HepG2 (cell line): ENCODE measurements around the gene COA3. TPM values are rescaled to one million over a fixed set of nuclear protein-coding genes. Genes with fewer than 3 reads are reported as not detected.

Source experiments
- AKAP8 ChIP-seq: sonication (generic); formaldehyde crosslinking; IDR thresholded peaks from 2 replicates; pipeline ENCODE4 v1.5.1; 2020; ENCODE audit warnings: mild to moderate bottlenecking, missing genetic modification reagents
- BRCA1 ChIP-seq: sonication (generic); formaldehyde crosslinking; IDR thresholded peaks from 2 replicates; pipeline ENCODE4 v1.4.0; 2020; ENCODE audit warnings: missing genetic modification reagents
- ISX ChIP-seq: sonication (generic); formaldehyde crosslinking; conservative IDR thresholded peaks from 2 replicates; pipeline ENCODE4 v1.5.0; 2020; ENCODE audit warnings: missing genetic modification reagents
- KLF11 ChIP-seq: IDR thresholded peaks from 2 replicates; pipeline ENCODE4 v1.6.1; 2016; ENCODE audit warnings: missing compliant biosample characterization
- NONO ChIP-seq, 2 experiments: fragments of 450-650 bp in 1 of 2; sonication (generic) in 1 of 2; formaldehyde crosslinking in 1 of 2; IDR thresholded peaks in 1 of 2; conservative IDR thresholded peaks in 1 of 2; 2 replicates each; pipeline versions ENCODE4 v1.6.1 to v1.8.0; 2017 to 2022; ENCODE audit warnings: mild to moderate bottlenecking in 1 of 2, missing genetic modification reagents in 1 of 2, moderate library complexity in 1 of 2
- RARG ChIP-seq: sonication (generic); formaldehyde crosslinking; IDR thresholded peaks from 2 replicates; pipeline ENCODE4 v1.4.0; 2020; ENCODE audit warnings: low read depth, mild to moderate bottlenecking, missing genetic modification reagents
- RELA ChIP-seq: sonication (generic); formaldehyde crosslinking; IDR thresholded peaks from 2 replicates; pipeline ENCODE4 v1.4.0; 2020; ENCODE audit warnings: missing genetic modification reagents
- SSRP1 ChIP-seq: IDR thresholded peaks from 2 replicates; pipeline ENCODE4 v1.6.1; 2016; ENCODE audit warnings: control low read depth
- ZFP90 ChIP-seq: sonication (generic); formaldehyde crosslinking; IDR thresholded peaks from 2 replicates; pipeline ENCODE4 v1.8.0; 2022; ENCODE audit warnings: missing genetic modification reagents, mild to moderate bottlenecking, inconsistent platforms, borderline replicate concordance
- ZKSCAN5 ChIP-seq: sonication (generic); formaldehyde crosslinking; IDR thresholded peaks from 2 replicates; pipeline ENCODE4 v1.5.1; 2020; ENCODE audit warnings: mild to moderate bottlenecking, missing genetic modification reagents
- ZNF512B ChIP-seq: sonication (generic); formaldehyde crosslinking; IDR thresholded peaks from 2 replicates; pipeline ENCODE4 v1.5.1; 2020; ENCODE audit warnings: missing genetic modification reagents, mild to moderate bottlenecking, borderline replicate concordance
- ZZZ3 ChIP-seq: sonication (generic); formaldehyde crosslinking; IDR thresholded peaks from 2 replicates; pipeline ENCODE4 v1.4.0; 2020; ENCODE audit warnings: missing genetic modification reagents, mild to moderate bottlenecking, borderline replicate concordance
- polyA plus RNA-seq, 8 experiments: library from polyadenylated mRNA; depleted of rRNA in 3 of 8; stranded (reverse) in 7 of 8; unstranded in 1 of 8; fragments of >200 nt; fragmentation: Illumina TruSeq in 4 of 8; extraction: Trizol in 4 of 8; gene quantifications; 2 replicates each; pipeline versions ENCODE4 v1.2.1 to v1.2.3, GENCODE V29; 2011 to 2016; ENCODE audit warnings: low read depth in 4 of 8, missing spikeins in 1 of 8, mixed read lengths in 1 of 8; ENCODE audit not compliant: insufficient read depth in 1 of 8
- total RNA-seq, 5 experiments: library from RNA; depleted of rRNA; stranded (reverse); fragments of >200 nt; fragmentation: Illumina TruSeq; extraction: Trizol; gene quantifications; 2 replicates each; pipeline ENCODE4 v1.2.3, GENCODE V29; 2016; ENCODE audit warnings: low read depth in 1 of 5
- TF ChIP-seq, protein P1 (sequence below), 2 experiments: fragments of 450-650 bp in 1 of 2; sonication (generic) in 1 of 2; formaldehyde crosslinking in 1 of 2; IDR thresholded peaks; 2 replicates each; pipeline versions ENCODE4 v1.6.1 to v1.8.0; 2016 to 2022; ENCODE audit warnings: antibody characterized with exemption in 1 of 2, mild to moderate bottlenecking in 1 of 2, missing genetic modification reagents in 1 of 2

The COA3 gene
- total and polyA plus RNA-seq, 2 of the 13 experiments (the other 11 are each of a cell fraction or from before 2014, with no cell fraction given) = 133 to 202 TPM

DNA sequence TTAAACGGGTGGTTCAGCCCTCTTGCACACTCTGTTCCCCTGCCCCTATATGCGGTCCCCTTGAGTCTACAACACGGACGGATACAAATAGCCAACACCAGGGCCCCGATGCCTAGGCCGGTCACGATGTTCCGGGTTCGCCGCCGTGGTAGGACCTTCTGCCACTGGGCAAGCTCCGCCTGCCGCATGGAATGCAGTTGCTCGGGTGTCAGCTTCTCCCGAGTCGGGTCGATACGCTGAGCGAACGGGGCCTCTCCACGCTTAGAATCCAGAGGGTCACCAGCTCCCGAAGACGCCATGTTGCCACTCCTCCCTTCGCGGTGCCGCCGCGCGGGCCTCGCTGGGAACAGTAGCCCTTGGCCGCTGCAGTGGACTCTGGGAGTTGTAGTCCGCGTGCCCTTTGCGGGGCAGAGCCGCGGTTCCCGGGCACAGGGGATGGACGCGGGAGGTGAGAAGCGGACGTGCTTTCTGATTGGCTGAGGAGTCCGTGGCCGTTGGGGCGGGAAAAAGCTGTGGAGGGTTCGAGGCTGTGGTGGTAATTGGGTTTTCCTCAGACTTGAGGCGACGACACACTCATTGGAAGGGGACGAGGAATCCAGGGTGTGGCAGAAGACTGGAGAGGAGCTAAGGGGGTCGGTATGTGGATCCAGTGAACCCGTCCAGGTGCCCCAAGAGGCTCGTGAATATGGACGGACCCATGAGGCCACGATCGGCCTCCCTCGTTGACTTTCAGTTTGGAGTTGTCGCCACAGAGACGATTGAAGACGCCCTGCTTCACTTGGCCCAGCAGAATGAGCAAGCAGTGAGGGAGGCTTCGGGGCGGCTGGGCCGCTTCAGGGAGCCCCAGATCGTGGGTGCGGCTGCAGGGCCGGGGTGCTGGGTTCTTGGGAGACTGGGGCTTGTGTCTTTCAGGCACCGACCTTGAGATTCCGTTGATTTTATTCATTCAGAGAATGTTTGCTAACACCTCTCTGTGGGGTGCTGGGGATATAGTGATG lies at the start of gene COA3, which contains the start of gene CNTD1 (continued):
- TF ChIP-seq, protein P1, sequence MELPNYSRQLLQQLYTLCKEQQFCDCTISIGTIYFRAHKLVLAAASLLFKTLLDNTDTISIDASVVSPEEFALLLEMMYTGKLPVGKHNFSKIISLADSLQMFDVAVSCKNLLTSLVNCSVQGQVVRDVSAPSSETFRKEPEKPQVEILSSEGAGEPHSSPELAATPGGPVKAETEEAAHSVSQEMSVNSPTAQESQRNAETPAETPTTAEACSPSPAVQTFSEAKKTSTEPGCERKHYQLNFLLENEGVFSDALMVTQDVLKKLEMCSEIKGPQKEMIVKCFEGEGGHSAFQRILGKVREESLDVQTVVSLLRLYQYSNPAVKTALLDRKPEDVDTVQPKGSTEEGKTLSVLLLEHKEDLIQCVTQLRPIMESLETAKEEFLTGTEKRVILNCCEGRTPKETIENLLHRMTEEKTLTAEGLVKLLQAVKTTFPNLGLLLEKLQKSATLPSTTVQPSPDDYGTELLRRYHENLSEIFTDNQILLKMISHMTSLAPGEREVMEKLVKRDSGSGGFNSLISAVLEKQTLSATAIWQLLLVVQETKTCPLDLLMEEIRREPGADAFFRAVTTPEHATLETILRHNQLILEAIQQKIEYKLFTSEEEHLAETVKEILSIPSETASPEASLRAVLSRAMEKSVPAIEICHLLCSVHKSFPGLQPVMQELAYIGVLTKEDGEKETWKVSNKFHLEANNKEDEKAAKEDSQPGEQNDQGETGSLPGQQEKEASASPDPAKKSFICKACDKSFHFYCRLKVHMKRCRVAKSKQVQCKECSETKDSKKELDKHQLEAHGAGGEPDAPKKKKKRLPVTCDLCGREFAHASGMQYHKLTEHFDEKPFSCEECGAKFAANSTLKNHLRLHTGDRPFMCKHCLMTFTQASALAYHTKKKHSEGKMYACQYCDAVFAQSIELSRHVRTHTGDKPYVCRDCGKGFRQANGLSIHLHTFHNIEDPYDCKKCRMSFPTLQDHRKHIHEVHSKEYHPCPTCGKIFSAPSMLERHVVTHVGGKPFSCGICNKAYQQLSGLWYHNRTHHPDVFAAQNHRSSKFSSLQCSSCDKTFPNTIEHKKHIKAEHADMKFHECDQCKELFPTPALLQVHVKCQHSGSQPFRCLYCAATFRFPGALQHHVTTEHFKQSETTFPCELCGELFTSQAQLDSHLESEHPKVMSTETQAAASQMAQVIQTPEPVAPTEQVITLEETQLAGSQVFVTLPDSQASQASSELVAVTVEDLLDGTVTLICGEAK (IDR thresholded peaks at IDR 0.05) = no peak
- TF ChIP-seq, protein P1 (CRISPR knock-in tag; IDR thresholded peaks at IDR 0.05) = peak; percentile 95
- peak; percentile 80 for TF ChIP-seq ZKSCAN5 (CRISPR knock-in tag)
- TF ChIP-seq NONO (IDR thresholded peaks at IDR 0.05) = no peak
- TF ChIP-seq NONO (CRISPR knock-in tag; conservative IDR thresholded peaks at IDR 0.05) = peak; percentile 97
- peak; percentile 88; the same call in 1 of the 2 replicates for TF ChIP-seq SSRP1
- TF ChIP-seq ISX = no peak
- 0 out of 2 replicates have a peak, but pooled peaks have one; percentile 41 for TF ChIP-seq BRCA1 (CRISPR knock-in tag)
- TF ChIP-seq RELA (CRISPR knock-in tag) = peak; percentile 73; the same call in 1 of the 2 replicates
- TF ChIP-seq ZNF512B (CRISPR knock-in tag) = peak; percentile 96; the same call in 1 of the 2 replicates
- no peak for TF ChIP-seq RARG (CRISPR knock-in tag)
- TF ChIP-seq ZZZ3 (CRISPR knock-in tag) = 0 out of 2 replicates have a peak, but pooled peaks have one; percentile 65
- 0 out of 2 replicates have a peak, but pooled peaks have one; percentile 46 for TF ChIP-seq AKAP8
- TF ChIP-seq ZFP90 (CRISPR knock-in tag) = peak; percentile 85; the same call in 1 of the 2 replicates
- TF ChIP-seq KLF11 (CRISPR knock-in tag) = peak; percentile 96
